ENCODE results near the gene SELENOI. TPM values are rescaled to one million over a fixed set of nuclear protein-coding genes. Genes with fewer than 3 reads are reported as not detected.

SELENOI gene
- total RNA-seq, 2 donors from 2014 or later, result 14.4 to 15.6 TPM

DNA sequence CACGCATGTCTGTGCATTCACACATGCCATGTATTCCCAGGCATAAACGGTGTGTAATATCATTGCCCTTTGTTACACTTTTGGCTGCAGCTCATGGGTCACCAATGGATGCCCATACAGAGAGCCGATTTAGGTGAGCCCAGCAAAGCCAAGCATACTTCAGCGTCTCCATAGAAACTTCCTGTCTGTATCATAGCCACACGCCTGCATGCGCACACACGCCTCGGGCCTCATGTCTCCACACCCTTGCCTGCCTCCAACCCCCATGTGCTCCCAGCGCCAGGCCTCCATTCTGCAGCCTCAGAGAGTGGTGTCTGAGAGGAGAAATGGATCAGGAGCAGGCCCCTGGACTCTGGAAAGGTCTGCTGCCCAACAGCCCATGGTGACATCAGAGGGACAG, 33.5 kb upstream of the SELENOI start:
- no peak for DNase-seq (ENCODE audit: low spot score)
- Histone ChIP-seq H3K4me1 (replicated peaks) (no peaks in the 10 kb centered on the region), H3K27me3 (replicated peaks; ENCODE audit: insufficient read depth) (no peaks in the 10 kb centered on the region), H3K4me3 (no peak overlapping the region), H3K27ac (no peak overlapping the region), H3K36me3 (no peaks in the 10 kb centered on the region), H3K9me3 (no peaks in the 10 kb centered on the region)
- TF ChIP-seq, protein P1, sequence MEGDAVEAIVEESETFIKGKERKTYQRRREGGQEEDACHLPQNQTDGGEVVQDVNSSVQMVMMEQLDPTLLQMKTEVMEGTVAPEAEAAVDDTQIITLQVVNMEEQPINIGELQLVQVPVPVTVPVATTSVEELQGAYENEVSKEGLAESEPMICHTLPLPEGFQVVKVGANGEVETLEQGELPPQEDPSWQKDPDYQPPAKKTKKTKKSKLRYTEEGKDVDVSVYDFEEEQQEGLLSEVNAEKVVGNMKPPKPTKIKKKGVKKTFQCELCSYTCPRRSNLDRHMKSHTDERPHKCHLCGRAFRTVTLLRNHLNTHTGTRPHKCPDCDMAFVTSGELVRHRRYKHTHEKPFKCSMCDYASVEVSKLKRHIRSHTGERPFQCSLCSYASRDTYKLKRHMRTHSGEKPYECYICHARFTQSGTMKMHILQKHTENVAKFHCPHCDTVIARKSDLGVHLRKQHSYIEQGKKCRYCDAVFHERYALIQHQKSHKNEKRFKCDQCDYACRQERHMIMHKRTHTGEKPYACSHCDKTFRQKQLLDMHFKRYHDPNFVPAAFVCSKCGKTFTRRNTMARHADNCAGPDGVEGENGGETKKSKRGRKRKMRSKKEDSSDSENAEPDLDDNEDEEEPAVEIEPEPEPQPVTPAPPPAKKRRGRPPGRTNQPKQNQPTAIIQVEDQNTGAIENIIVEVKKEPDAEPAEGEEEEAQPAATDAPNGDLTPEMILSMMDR (IDR thresholded peaks at IDR 0.05), result no peak
- TF ChIP-seq POLR2A (IDR thresholded peaks at IDR 0.05), result no peak
- no peak for TF ChIP-seq POLR2AphosphoS5 (IDR thresholded peaks at IDR 0.05)
- 70% methylated on average over 9 of the region's 9 CpGs for WGBS
- intact Hi-C loops (cut with DNase I), result no loop called here

DNA sequence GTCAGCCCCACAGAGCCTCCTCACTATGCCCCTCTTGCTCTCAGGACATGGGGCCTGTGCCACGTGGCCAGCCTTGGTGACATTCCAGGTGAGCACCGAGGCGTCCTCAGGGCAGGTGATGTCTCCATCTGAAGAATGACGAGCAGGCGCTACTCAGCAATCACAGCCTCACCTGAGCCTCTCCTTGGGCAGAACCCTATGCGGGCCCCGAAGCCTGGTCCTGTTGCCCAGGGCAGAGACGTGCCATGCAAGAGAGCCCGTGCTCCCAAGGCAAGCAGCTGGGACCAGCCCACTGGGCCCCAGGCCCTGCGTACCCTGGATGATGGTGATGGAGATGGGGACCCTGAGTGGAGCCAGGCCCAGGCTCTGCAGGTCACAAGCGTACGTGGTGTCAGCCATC, 32.5 kb upstream of the SELENOI start:
- Histone ChIP-seq H3K36me3 (no peaks in the 10 kb centered on the region), H3K27me3 (replicated peaks; ENCODE audit: insufficient read depth) (no peaks in the 10 kb centered on the region), H3K27ac (no peak overlapping the region), H3K4me1 (replicated peaks) (no peaks in the 10 kb centered on the region), H3K9me3 (no peaks in the 10 kb centered on the region), H3K4me3 (no peak overlapping the region)
- DNase-seq (ENCODE audit: low spot score), result no peak
- TF ChIP-seq POLR2A (IDR thresholded peaks at IDR 0.05) (no peak), POLR2AphosphoS5 (IDR thresholded peaks at IDR 0.05) (no peak)
- TF ChIP-seq, protein P1 (IDR thresholded peaks at IDR 0.05), result no peak
- 92% methylated on average over 12 of the region's 12 CpGs for WGBS
- intact Hi-C loops (cut with DNase I), result no loop called here

DNA sequence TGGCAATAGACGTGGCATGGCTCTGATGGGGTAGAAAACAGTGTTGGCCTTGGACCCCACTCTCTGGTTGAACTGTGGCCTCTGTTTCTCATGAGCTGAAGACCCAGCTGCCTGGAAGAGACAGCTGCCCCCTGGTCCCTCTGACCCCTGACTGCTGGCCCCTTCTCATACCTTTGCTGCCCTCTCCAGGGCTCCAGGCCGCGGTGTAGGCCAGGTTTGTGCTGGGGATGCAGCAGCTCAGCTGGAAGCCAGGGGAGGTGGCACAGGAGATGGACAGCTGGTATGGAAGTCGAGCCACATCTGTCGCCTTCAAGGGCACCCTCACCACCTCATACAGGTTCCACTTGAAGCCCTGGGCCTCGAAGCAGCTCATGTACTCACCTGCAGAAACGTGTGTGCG, 31.7 kb upstream of the SELENOI start:
- 82% methylated on average over 8 of the region's 8 CpGs for WGBS
- no peak for DNase-seq (ENCODE audit: low spot score)
- Histone ChIP-seq H3K4me1 (replicated peaks) (no peaks in the 10 kb centered on the region), H3K4me3 (no peak overlapping the region), H3K27me3 (replicated peaks; ENCODE audit: insufficient read depth) (no peaks in the 10 kb centered on the region), H3K36me3 (no peaks in the 10 kb centered on the region), H3K9me3 (no peaks in the 10 kb centered on the region), H3K27ac (no peak overlapping the region)
- TF ChIP-seq POLR2A (IDR thresholded peaks at IDR 0.05) (no peak), POLR2AphosphoS5 (IDR thresholded peaks at IDR 0.05) (no peak)
- TF ChIP-seq, protein P1 (IDR thresholded peaks at IDR 0.05), result no peak
- intact Hi-C loops (cut with DNase I), result no loop called here

DNA sequence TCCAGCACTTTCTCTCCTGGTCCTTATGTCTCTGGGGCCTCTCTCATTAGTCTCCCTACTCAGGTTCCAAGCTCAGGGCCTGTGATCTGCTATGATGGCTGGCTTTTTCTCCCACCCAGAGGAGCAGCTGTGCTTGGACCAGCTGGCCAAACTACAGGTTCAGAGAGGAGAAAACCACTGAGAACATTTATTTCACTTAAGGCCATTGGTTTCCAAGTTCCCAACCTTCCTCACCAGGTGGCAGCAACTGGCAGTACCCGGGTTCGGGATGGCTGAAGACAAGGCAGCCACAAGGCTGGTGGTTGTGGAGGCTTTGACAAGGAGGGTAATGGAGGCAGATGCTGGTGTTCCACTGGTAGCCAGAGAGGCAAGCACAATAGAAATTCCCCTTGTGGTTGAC, 29.9 kb upstream of the SELENOI start:
- no peaks in the 10 kb centered on the region for H3K4me1 ChIP-seq (replicated peaks)
- DNase-seq (ENCODE audit: low spot score), result no peak
- no peaks in the 10 kb centered on the region for H3K36me3 ChIP-seq
- H3K27me3 ChIP-seq (replicated peaks; ENCODE audit: insufficient read depth), result no peaks in the 10 kb centered on the region
- H3K9me3 ChIP-seq, result no peaks in the 10 kb centered on the region
- no peak overlapping the region for H3K27ac ChIP-seq
- TF ChIP-seq POLR2AphosphoS5 (IDR thresholded peaks at IDR 0.05) (no peak), POLR2A (IDR thresholded peaks at IDR 0.05) (no peak)
- TF ChIP-seq, protein P1 (IDR thresholded peaks at IDR 0.05), result no peak
- intact Hi-C loops (cut with DNase I), result no loop called here
- WGBS, result 55% methylated on average over 2 of the region's 2 CpGs
- no peak overlapping the region for H3K4me3 ChIP-seq

DNA sequence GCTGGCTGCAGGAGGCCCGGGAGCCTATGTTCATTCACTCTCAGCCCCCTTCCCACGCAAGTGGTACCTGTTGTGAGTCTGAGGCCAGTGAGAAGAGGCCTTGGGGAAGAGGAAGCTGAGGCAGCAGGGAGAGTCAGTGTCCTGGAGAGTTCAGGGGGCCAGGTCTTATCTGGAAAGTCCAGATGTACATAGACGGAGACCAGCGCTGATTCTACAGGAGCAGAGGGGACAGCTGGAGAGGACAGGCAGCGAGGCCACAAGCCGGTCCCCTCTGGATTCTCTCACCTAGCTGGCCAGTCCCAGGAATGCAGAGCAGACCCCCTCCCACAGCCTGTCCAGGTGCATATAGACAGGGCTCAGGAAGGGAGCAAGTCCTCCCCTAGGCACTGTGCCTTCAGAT, 29.1 kb upstream of the SELENOI start:
- Histone ChIP-seq H3K27me3 (replicated peaks; ENCODE audit: insufficient read depth) (no peaks in the 10 kb centered on the region), H3K27ac (no peak overlapping the region), H3K4me3 (no peak overlapping the region), H3K4me1 (replicated peaks) (no peaks in the 10 kb centered on the region), H3K9me3 (no peaks in the 10 kb centered on the region), H3K36me3 (no peaks in the 10 kb centered on the region)
- intact Hi-C loops (cut with DNase I), result no loop called here
- WGBS, result 89% methylated on average over 6 of the region's 6 CpGs
- TF ChIP-seq, protein P1 (IDR thresholded peaks at IDR 0.05), result no peak
- TF ChIP-seq POLR2A (IDR thresholded peaks at IDR 0.05) (no peak), POLR2AphosphoS5 (IDR thresholded peaks at IDR 0.05) (no peak)
- no peak for DNase-seq (ENCODE audit: low spot score)

All from prostate gland (tissue), 2 donors.